ENCODE measurements around the gene DLX4. TPM values are rescaled to one million over a fixed set of nuclear protein-coding genes. Genes with fewer than 3 reads are reported as not detected.

DLX4 gene
- total RNA-seq, 2 donors from 2014 or later, result 0.13 to 0.27 TPM

DNA sequence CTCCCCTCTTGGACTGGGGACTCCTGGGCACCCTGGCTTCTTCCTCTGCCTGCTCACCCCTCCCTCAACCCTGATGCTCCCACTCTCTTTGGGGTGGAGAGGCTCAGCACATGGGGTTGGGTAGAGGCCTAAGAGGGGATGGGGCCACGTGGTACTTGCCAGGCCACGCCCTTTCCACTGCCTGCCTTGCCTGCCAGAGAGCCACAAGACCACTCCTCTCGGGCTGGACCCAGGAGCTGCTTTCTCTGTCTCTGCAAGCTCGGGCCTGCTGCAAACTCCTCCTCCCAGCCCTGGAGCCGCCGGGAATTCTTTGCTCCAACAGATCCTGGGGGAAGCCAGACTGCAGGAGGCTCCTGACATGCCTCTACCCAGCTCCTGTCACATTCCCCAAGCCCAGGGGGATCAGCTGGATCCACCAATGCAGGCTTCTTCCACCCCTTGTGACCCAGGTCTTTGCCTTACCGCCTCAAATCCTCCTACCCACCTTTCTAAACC is 11.8 kb downstream of the DLX4 start:
- ATAC-seq (no peak), DNase-seq (no peak)
- intact Hi-C loops (cut with DNase I), result no loop called here

DNA sequence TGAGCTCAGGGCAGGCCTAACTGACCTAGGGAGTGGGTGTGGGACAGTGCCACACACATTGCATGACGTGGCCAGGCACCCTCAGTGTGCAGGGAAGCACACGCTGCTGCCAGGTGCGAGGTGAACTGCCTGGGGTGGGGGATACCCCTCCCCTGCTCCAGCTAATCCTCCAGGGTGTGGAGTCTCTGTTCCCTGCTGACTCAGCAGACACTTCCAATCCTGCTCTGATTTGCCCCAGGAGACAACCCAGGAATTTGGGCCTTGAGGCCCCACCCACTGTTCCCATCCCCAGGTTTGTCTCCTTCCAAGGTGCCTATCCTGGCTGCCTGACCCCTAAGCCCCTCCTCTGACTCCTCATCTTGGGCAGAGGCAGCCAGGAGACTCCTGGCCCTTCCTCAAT is 15.3 kb downstream of the DLX4 start:
- DNase-seq (no peak), ATAC-seq (no peak)
- intact Hi-C loops (cut with DNase I), result no loop called here

DNA sequence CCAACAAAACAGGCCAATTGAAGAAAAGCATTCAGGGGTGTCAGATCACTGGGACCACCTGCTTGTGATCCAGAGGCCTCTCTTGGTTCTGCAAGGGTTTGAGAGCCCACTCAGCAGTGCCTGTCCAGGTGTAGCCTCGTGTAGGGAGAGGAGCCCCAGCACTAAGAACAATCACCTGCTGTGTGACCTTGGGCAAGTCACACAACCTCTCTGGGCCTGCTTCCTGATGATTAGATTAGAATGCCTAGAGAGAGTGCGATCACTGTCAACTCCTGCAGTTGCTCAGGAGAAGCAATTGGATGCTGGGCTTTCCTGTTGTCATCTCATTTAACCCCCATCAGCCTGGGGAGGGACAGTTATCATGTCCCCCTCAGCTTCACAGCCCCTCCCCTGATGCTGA is 15.8 kb downstream of the DLX4 start:
- ATAC-seq (no peak), DNase-seq (no peak)
- intact Hi-C loops (cut with DNase I), result no loop called here

DNA sequence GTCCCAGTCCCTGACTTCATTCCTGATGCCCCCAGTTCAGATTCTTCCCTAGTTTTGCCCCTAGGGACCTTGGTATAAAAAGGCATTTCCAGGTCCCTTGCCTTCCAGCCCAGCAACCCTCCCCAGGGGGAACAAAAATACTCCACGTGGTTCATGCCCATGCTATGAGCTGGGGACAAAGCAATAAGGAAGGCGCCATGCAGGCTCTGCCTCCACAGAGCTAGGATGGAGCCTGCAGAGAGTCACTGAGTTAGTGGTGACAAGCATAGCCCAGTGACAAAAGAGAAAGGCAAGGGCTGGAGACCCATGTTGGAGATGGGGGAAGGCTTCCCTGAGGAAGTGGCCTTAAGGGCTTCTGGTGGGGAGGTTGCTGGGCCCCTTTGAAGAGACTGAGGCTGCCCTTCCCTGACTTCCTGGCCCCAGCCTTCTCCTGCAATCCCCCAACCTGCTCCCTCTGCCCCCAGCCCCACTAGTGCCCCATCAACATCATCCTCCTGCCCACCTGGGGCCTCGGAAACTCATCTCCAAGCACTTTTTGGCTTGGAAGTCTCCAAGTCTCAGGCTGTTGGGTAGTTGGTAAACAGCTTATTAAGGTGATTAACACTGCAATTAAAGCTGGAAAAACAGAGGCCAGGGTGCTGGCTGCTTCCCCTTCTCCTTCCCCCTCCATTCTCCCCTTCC is 16.5 kb downstream of the DLX4 start:
- DNase-seq (no peak), ATAC-seq (no peak)
- intact Hi-C loops (cut with DNase I), result no loop called here

DNA sequence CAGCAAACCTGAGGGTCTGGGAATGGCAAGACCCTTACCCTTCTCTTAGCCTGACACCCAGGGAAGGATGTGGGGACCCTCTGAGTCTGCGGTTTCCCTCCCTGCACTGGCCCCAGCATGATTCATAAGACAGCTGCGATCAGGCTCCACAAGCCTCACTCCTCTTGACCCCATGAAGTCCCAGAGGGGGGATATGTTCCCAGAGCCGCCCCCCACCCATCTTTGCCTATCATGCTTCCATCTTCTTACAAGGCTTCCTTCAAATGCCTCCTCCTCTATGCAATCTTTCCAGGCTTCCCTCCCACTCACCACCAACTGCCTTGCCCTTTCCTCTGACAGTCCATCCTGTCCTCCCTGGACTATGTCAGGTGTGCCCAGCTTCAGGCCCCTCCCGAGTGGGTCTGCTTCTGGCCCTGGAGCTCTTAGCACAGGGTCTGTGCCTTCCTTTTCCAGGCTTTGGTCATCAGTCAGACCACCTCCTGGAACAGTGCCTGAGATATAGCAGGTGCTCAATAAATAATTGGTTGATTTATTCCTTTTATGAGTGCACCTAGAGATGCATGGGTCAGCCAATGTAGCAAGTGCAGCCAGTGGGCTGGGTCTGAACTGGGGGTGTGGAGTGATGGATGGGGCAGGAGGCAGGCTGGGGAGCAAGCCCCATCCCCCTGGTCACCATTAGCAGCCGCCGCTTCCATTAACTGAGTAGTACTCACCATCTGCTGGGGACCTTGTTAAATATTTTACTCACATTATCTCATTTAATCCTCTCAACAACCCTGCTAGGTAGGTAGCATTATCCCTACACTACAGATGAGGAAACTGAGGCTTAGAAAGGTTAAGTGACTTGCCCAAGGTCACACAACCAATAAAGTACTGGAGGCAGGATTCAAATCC is 17.7 kb downstream of the DLX4 start:
- intact Hi-C loops (cut with DNase I), result no loop called here
- DNase-seq (no peak), ATAC-seq (no peak)

DNA sequence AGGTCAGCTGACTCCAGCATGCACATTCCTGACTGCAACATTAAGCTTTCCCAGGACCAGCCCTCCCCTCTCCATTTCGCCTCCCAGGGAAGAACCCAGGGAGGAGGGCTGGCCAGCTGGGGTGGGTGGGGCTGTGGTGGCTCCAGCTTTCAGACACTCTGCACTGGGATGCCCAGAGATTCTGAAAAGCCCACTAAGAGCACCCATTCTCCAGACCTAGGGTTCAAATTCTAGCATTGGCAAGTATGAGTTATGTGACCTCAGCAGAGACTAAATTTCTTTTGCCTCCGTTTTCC is 18.2 kb downstream of the DLX4 start:
- no peak for DNase-seq
- ATAC-seq, result no peak
- intact Hi-C loops (cut with DNase I), result no loop called here

DNA sequence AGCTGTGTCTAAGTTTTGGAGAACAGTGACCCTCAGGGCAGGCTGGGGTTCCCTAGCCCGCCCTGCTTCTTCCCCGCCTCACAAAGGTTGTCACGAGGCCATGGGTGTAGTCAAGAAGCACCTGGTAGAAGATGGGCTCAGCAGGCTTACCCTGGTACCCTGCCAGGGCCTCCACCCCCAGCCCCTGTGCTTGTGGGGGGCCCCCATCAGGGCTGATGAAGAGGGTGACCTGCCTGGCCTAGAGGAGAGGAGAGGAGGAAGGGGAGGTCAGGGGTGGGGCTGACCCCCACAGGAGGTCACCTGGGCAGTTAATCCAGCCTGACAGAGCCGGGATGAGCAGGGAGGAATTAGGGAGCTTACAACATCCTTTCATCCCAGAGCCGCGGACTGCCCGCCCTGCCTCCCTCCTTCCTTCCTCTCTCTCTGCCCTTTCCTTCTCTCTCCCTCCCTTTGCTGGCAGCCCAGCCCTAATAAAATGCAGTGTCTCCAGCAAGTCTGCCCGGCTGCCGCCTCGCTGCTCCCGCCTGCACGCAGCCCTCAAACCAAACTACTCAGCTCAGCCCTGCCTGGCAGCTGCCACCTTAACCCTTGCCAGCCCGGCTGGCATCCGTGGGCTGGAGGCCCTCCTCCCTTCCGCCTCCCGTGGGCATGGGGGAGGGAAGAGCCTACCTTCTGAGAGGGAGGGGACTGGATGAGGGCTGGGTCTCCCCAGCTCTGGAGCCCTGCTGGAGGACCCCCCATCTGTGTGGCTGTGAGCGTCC is 18.9 kb downstream of the DLX4 start:
- ATAC-seq (peak; percentile 56 to 61), DNase-seq (no peak)
- intact Hi-C loops (cut with DNase I), result no loop called here

DNA sequence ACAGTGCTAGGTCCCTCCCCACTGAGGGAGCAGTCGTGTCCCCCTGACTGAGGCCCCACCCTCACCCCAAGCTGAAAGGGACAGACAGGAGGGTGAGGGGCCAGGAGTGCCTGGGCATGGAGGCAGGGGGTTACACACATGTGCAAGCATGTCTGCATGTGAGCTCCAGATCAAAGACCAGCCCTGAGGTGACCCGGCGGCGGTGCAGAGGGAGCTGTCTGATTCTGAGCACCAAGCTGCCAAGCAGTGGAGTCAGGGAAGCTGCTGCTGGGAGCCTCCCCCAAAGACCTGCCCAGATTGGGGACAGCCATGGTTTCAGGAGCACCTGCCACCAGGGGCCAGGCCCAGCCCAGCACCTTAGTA is 20.5 kb downstream of the DLX4 start:
- no peak for DNase-seq
- intact Hi-C loops (cut with DNase I), result no loop called here
- ATAC-seq, result no peak

DNA sequence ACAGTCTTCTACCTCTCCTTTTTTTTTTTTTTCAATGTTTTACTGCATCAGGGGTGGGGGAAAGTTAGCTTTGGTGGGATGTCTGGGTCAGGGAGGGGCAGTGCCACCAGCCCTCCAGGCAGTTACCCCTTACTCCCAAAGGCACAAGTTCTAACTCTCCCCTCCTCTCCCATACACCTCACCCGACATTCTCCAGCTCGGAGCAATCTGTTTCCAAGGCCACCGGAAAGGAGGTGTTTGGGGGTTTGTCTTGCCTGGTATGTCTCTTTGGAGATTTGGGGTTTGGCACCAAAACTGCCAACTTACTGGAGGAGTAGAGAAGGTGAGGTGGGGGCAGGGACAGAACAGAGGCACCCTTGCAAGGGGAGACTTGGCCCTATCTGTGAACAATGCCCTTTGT is 21.3 kb downstream of the DLX4 start:
- DNase-seq (no peak), ATAC-seq (no peak)
- intact Hi-C loops (cut with DNase I), result loop anchor here in 1 of 2 donors (5.0 kb wide), 1 partner anchor 38 kb away; no protein-coding TSS in a partner anchor

DNA sequence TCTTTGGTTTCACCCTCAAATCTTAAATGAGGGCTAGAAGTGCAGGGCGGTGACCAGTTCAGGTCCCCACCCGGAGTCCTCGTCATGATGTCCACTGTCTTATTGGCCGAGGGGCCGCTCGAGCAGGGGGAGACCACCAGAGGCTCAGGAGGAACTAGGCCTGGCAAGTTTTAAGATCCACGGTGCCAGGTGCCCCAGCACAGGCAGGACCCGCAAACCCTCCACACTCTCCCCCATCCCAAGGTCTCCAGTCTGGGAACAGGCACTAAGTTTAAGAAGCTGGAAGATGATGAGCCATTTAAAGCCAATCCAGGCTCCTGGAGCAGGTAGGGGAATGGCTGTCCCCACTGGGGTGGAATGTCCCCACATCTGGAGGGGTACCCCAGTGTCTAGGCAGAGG is 21.9 kb downstream of the DLX4 start:
- DNase-seq (no peak), ATAC-seq (no peak)
- intact Hi-C loops (cut with DNase I), result loop anchor here in 1 of 2 donors (5.0 kb wide), 1 partner anchor 39 kb away; no protein-coding TSS in a partner anchor

DNA sequence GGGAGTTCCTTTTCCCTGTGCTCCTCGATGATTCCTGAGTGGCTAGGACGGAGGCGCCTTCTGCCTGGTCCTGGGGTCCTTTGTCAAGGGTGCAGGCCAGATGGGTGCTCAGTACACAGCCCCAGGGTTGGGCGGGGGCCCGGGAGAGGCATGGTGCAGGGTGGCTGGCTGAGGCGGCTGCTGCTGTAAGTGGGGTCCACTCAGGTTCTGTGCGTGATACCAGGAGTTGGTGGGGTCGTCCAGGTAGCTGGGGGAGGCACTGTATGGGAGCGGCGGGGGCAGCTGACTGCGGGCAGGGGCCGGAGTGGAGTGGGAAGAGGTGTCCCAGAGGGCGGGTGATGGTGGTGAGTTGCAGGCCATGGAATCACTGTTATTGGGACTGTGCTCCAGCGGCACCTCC is 22.4 kb downstream of the DLX4 start:
- DNase-seq, result no peak
- no peak for ATAC-seq
- intact Hi-C loops (cut with DNase I), result loop anchor here in 1 of 2 donors (5.0 kb wide), 1 partner anchor 39 kb away; no protein-coding TSS in a partner anchor

DNA sequence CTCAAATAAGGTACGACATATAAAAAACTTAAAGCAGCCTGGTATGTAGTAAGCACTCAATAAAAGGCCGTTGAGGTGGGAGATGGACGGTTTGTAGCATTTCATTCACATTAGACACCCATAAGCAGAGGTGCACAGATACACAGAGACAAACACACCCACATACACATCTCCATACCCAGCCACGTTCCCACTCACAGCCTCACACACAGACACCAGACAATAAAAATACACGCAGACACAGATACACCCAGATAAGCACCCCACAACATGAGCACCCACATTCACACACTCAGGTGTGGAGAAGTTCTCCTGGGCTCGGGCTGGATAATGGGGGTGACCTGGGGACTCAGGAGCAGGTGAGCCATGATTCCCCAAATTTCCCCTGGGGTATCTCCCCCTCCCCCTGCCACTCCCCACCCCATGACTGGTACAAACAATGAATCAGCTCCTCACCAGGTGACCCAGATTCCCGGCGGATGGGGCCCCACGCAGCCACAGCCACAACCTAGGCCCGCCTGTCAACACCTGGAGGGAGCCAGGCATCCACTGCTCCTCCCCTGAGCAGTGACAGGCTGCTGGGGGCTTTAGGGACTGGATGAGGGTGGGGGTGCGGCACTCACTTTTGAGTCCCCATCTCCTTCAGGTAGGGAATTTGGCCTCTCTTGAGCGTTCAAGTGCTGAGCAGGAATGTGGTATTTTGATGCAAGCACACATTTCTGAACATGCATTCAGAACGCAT is 23.4 kb downstream of the DLX4 start:
- ATAC-seq (no peak), DNase-seq (no peak)
- intact Hi-C loops (cut with DNase I), result loop anchor here in 1 of 2 donors (5.0 kb wide), 1 partner anchor 40 kb away; no protein-coding TSS in a partner anchor

DNA sequence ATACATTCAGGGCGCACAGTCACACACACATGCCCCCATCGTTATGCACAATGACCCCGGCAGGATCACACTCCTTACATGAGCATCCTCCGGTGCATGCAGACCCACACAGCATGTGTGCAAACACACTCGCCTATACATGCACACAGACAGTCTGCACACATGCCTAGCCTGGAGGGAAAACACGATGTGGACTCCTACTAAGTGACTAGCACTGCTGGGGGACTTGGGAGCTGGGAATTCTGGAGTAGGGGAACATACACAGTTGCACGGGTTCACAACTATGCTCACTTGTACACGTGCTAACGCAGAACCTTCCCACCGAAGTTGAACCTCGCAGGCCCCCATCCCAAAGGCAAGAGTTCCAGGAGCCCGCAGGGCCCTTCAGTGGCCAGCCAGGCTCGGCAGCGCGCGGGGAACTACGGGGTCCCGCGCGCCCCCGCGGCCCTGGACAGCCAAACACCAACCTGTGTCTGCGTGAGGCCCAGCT is 24.0 kb downstream of the DLX4 start:
- intact Hi-C loops (cut with DNase I), result loop anchor here in 1 of 2 donors (5.0 kb wide), 1 partner anchor 41 kb away; no protein-coding TSS in a partner anchor
- ATAC-seq (no peak), DNase-seq (no peak)

DNA sequence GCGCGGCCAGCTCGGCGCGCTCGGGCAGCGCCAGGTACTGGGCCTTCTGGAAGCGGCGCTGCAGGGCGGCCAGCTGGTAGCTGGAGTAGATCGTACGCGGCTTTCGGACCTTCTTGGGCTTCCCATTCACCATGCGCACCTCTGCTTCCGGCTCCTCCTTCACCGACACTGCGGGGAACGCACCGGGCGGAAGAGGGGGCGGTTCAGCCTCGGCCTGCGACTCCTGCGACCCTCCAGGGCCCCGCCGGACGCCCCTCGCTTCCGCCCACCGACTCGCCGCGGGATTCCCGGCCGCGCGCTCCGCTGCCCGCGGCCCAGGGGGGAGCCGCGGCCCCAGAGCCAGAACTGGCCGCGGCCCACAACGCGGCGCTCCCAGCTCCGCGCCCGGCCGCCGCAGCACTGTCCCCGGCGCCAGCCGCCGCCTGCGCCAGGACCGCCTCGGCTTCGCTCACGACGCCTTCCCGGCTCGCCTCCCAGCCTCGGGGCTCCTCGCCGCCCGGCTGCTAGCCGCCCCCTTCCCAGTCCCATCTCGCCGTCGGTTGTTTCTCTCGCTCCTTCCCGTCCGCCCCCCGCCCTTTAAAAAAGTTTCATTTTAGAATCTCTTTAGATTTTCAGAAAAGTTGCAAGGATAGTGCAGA is 24.6 kb downstream of the DLX4 start:
- intact Hi-C loops (cut with DNase I), result loop anchor here in 1 of 2 donors (5.0 kb wide), 1 partner anchor 41 kb away; no protein-coding TSS in a partner anchor
- DNase-seq (no peak), ATAC-seq (peak; percentile 53 to 59)

DNA sequence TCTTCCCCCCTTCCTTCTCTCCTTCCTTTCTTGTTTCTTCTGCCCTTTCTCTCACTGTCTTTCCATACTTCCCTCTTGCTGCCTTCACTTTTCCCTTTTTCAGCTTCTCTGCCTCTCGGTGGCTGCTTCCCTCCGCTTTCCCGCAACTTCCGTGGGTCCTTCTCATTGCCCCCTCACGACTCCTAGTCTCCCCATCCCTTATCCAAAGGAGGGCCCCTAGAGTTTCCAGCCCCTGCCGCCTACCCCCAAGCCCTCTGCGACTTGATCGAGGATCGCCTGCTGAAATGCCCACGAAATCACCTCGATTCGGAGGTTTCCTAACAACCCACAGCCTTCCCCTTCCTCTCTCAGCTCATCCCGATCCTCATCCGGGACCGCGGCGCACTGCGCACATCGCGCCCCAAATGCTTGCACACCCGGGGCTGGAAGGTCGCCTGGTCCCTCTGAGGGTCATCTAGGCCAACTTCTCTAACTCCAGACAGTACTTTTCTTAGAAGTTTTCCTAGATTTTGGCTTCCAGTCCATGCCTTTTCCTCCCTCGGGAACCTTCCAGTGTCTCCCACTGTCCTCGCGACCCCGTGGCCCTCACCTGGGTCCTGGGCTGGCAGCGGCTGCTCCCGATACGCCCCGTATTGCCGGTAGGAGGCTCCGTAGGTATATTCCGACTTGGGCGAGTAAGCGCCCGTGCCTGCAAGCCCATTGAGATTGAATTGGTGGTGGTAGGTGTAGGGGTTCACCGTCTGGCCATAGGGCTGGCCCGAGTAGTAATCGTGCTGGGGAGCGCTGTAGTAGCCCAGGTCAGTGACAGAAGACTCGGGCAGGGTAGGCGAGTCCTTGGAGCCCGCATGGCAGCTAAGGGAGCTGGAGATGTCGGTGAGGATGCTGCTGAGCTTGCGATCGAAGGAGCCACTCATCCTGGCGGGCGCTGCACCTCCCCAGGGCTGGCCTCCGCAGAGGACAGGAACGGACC is 25.4 kb downstream of the DLX4 start:
- ATAC-seq, result no peak
- intact Hi-C loops (cut with DNase I), result loop anchor here (5.0 kb wide), 4 partner anchors 42 to 427 kb away; no protein-coding TSS in a partner anchor
- DNase-seq, result no peak

DNA sequence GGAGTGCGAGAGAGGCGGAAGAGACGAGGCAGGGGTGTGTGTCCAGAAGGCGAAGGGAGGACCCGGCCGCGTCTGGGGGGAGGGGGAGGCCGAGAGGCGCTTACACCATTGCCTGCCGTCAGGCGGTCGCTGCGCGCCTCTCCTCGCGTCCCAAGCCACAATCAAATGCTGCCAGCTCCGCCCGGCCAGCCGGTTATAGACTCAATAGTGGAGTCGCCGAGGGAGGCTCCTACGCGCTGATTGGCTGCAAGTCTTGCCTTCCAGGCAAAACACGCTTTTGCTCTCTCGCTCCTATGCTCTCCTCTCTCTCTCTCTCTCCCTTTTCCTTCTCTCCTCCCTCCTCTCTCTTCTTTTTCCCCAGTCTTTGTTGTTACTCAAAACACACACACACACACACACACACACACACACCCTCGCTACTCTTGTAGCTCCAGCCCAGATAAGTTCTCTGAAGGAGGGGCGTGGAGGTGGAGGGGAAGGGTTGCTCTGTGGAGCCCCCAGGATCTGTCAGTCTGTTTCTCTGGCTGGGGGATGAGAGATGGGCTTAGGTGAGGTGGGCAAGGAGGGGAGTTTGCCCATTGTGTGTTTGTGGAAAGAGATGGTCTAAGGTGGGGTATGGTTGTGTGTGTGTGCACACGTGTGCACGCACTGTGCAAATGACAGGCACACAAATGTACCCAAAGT is 26.2 kb downstream of the DLX4 start, which contains the start of gene DLX3:
Gene DLX3 (minus strand): TSS at position 170 of the 684 bp plus-strand sequence. CDS start 226 bp downstream, outside the sequence.
- ATAC-seq (peak; percentile 63 to 68), DNase-seq (peak; percentile 80)
- intact Hi-C loops (cut with DNase I), result loop anchor here (5.0 kb wide), 3 partner anchors 113 to 428 kb away; no protein-coding TSS in a partner anchor
